ENCODE data around the gene SLAMF9. TPM values are rescaled to one million over a fixed set of nuclear protein-coding genes. Genes with fewer than 3 reads are reported as not detected.

Gene SLAMF9
- total and polyA plus RNA-seq, 2 of the 8 experiments (the other 6 are each of a cell fraction or from before 2014, with no cell fraction given) = not detected

- TF ChIP-seq, protein P1, sequence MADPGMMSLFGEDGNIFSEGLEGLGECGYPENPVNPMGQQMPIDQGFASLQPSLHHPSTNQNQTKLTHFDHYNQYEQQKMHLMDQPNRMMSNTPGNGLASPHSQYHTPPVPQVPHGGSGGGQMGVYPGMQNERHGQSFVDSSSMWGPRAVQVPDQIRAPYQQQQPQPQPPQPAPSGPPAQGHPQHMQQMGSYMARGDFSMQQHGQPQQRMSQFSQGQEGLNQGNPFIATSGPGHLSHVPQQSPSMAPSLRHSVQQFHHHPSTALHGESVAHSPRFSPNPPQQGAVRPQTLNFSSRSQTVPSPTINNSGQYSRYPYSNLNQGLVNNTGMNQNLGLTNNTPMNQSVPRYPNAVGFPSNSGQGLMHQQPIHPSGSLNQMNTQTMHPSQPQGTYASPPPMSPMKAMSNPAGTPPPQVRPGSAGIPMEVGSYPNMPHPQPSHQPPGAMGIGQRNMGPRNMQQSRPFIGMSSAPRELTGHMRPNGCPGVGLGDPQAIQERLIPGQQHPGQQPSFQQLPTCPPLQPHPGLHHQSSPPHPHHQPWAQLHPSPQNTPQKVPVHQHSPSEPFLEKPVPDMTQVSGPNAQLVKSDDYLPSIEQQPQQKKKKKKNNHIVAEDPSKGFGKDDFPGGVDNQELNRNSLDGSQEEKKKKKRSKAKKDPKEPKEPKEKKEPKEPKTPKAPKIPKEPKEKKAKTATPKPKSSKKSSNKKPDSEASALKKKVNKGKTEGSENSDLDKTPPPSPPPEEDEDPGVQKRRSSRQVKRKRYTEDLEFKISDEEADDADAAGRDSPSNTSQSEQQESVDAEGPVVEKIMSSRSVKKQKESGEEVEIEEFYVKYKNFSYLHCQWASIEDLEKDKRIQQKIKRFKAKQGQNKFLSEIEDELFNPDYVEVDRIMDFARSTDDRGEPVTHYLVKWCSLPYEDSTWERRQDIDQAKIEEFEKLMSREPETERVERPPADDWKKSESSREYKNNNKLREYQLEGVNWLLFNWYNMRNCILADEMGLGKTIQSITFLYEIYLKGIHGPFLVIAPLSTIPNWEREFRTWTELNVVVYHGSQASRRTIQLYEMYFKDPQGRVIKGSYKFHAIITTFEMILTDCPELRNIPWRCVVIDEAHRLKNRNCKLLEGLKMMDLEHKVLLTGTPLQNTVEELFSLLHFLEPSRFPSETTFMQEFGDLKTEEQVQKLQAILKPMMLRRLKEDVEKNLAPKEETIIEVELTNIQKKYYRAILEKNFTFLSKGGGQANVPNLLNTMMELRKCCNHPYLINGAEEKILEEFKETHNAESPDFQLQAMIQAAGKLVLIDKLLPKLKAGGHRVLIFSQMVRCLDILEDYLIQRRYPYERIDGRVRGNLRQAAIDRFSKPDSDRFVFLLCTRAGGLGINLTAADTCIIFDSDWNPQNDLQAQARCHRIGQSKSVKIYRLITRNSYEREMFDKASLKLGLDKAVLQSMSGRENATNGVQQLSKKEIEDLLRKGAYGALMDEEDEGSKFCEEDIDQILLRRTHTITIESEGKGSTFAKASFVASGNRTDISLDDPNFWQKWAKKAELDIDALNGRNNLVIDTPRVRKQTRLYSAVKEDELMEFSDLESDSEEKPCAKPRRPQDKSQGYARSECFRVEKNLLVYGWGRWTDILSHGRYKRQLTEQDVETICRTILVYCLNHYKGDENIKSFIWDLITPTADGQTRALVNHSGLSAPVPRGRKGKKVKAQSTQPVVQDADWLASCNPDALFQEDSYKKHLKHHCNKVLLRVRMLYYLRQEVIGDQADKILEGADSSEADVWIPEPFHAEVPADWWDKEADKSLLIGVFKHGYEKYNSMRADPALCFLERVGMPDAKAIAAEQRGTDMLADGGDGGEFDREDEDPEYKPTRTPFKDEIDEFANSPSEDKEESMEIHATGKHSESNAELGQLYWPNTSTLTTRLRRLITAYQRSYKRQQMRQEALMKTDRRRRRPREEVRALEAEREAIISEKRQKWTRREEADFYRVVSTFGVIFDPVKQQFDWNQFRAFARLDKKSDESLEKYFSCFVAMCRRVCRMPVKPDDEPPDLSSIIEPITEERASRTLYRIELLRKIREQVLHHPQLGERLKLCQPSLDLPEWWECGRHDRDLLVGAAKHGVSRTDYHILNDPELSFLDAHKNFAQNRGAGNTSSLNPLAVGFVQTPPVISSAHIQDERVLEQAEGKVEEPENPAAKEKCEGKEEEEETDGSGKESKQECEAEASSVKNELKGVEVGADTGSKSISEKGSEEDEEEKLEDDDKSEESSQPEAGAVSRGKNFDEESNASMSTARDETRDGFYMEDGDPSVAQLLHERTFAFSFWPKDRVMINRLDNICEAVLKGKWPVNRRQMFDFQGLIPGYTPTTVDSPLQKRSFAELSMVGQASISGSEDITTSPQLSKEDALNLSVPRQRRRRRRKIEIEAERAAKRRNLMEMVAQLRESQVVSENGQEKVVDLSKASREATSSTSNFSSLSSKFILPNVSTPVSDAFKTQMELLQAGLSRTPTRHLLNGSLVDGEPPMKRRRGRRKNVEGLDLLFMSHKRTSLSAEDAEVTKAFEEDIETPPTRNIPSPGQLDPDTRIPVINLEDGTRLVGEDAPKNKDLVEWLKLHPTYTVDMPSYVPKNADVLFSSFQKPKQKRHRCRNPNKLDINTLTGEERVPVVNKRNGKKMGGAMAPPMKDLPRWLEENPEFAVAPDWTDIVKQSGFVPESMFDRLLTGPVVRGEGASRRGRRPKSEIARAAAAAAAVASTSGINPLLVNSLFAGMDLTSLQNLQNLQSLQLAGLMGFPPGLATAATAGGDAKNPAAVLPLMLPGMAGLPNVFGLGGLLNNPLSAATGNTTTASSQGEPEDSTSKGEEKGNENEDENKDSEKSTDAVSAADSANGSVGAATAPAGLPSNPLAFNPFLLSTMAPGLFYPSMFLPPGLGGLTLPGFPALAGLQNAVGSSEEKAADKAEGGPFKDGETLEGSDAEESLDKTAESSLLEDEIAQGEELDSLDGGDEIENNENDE (IDR thresholded peaks at IDR 0.05; ENCODE audit: insufficient replicate concordance, low read length) = no peak
- TF ChIP-seq EZH2 (IDR thresholded peaks at IDR 0.05; ENCODE audit: low read depth, low read length, severe bottlenecking) (no peak), PHF8 (conservative IDR thresholded peaks at IDR 0.05; ENCODE audit: low read depth, low read length) (no peak), SP4 (IDR thresholded peaks at IDR 0.05; ENCODE audit: low read length) (no peak), TAF7 (optimal IDR thresholded peaks at IDR 0.05; ENCODE audit: borderline replicate concordance, low read depth, low read length) (no peak), CBX8 (IDR thresholded peaks at IDR 0.05; ENCODE audit: borderline replicate concordance, low read depth, low read length) (no peak), KDM1A (IDR thresholded peaks at IDR 0.05; ENCODE audit: borderline replicate concordance, low read length) (no peak)
- TF ChIP-seq, protein P2, sequence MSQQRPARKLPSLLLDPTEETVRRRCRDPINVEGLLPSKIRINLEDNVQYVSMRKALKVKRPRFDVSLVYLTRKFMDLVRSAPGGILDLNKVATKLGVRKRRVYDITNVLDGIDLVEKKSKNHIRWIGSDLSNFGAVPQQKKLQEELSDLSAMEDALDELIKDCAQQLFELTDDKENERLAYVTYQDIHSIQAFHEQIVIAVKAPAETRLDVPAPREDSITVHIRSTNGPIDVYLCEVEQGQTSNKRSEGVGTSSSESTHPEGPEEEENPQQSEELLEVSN (IDR thresholded peaks at IDR 0.05) = no peak
Measured at GRCh38 chr1:159936273-159936904, 17.6 kb downstream of the SLAMF9 start (continued).

All from H1 (cell line).